WTC11 (cell line): ENCODE measurements around the gene LUM. TPM values are rescaled to one million over a fixed set of nuclear protein-coding genes. Genes with fewer than 3 reads are reported as not detected.

Source experiments
- ATAC-seq: fragments of 200-7000 bp; cut with Tn5 transposase; 2 replicates; pipeline ENCODE4 v1.10.0; 2021; ENCODE audit warnings: mild to moderate bottlenecking, moderate library complexity
- CTCF ChIA-PET: fragments of 300-600 bp; sonication (Branson Sonifier 250); formaldehyde crosslinking; loops from one replicate; lab custom pipeline; 2021; ENCODE audit warnings: antibody characterized with exemption; lab: Charles Lee
- POLR2A ChIA-PET: fragments of 350-600 bp; sonication (Branson Sonifier 250); formaldehyde crosslinking; loops from one replicate; lab custom pipeline; 2021; ENCODE audit warnings: antibody characterized with exemption; lab: Charles Lee
- DNase-seq: peaks from one replicate; pipeline ENCODE4 v3.0.0; 2021; ENCODE audit warnings: low spot score
- H3K27ac Mint-ChIP-seq: 2 replicates; pipeline ENCODE4 v1.8.0; 2021; ENCODE audit warnings: mixed read lengths
- H3K27me3 Mint-ChIP-seq: 2 replicates; pipeline ENCODE4 v1.8.0; 2021; ENCODE audit warnings: low read depth, mild to moderate bottlenecking, moderate library complexity, mixed read lengths
- H3K36me3 Mint-ChIP-seq: 2 replicates; pipeline ENCODE4 v1.8.0; 2021; ENCODE audit warnings: mixed read lengths
- H3K4me1 Mint-ChIP-seq: 2 replicates; pipeline ENCODE4 v1.8.0; 2022; ENCODE audit warnings: mixed read lengths
- H3K4me3 Mint-ChIP-seq: 2 replicates; pipeline ENCODE4 v1.8.0; 2021; ENCODE audit warnings: mild to moderate bottlenecking, moderate library complexity, mixed read lengths
- H3K9me3 Mint-ChIP-seq: 2 replicates; pipeline ENCODE4 v1.8.0; 2021; ENCODE audit warnings: mixed read lengths
- CREM ChIP-seq: sonication (generic); formaldehyde crosslinking; IDR thresholded peaks from 2 replicates; pipeline ENCODE4 v1.8.1; 2022; ENCODE audit warnings: mild to moderate bottlenecking, missing genetic modification reagents, moderate library complexity
- ESRRA ChIP-seq: sonication (generic); formaldehyde crosslinking; IDR thresholded peaks from 2 replicates; pipeline ENCODE4 v1.8.1; 2022; ENCODE audit warnings: mild to moderate bottlenecking, missing genetic modification reagents, borderline replicate concordance
- FOXP1 ChIP-seq: sonication (generic); formaldehyde crosslinking; IDR thresholded peaks from 2 replicates; pipeline ENCODE4 v1.8.0; 2022; ENCODE audit warnings: missing genetic modification reagents, mild to moderate bottlenecking, moderate library complexity, borderline replicate concordance
- JUN ChIP-seq: sonication (generic); formaldehyde crosslinking; IDR thresholded peaks from 2 replicates; pipeline ENCODE4 v1.8.0; 2023; ENCODE audit warnings: mild to moderate bottlenecking, missing genetic modification reagents
- NFATC4 ChIP-seq: fragments of 250-450 bp; sonication (Bioruptor Pico); IDR thresholded peaks from 2 replicates; pipeline ENCODE4 v1.9.0; 2021; ENCODE audit warnings: mild to moderate bottlenecking
- NFE2L1 ChIP-seq: sonication (generic); formaldehyde crosslinking; IDR thresholded peaks from 2 replicates; pipeline ENCODE4 v1.8.1; 2023; ENCODE audit warnings: missing genetic modification reagents
- NFYB ChIP-seq: sonication (generic); formaldehyde crosslinking; conservative IDR thresholded peaks from 2 replicates; pipeline ENCODE4 v1.8.0; 2022; ENCODE audit warnings: low read depth, missing genetic modification reagents
- RORB ChIP-seq: fragments of 250-450 bp; sonication (Bioruptor Pico); IDR thresholded peaks from 2 replicates; pipeline ENCODE4 v1.9.0; 2021; ENCODE audit warnings: mild to moderate bottlenecking
- SMAD4 ChIP-seq: sonication (generic); formaldehyde crosslinking; IDR thresholded peaks from 2 replicates; pipeline ENCODE4 v1.8.0; 2022; ENCODE audit warnings: mild to moderate bottlenecking, missing genetic modification reagents
- SOX15 ChIP-seq: fragments of 250-450 bp; sonication (Bioruptor Pico); IDR thresholded peaks from 2 replicates; pipeline ENCODE4 v1.9.0; 2021; ENCODE audit warnings: mild to moderate bottlenecking
- TEAD4 ChIP-seq: sonication (generic); formaldehyde crosslinking; IDR thresholded peaks from 2 replicates; pipeline ENCODE4 v1.8.0; 2022; ENCODE audit warnings: mild to moderate bottlenecking, missing genetic modification reagents
- ZNF317 ChIP-seq: sonication (generic); formaldehyde crosslinking; IDR thresholded peaks from 2 replicates; pipeline ENCODE4 v1.8.1; 2023; ENCODE audit warnings: low read depth, mild to moderate bottlenecking, moderate library complexity, missing genetic modification reagents, borderline replicate concordance
- ZNF416 ChIP-seq: fragments of 250-450 bp; sonication (Bioruptor Pico); IDR thresholded peaks from 2 replicates; pipeline ENCODE4 v1.9.0; 2021; ENCODE audit warnings: mild to moderate bottlenecking, inconsistent platforms
- ZNF423 ChIP-seq: fragments of 250-450 bp; sonication (Bioruptor Pico); IDR thresholded peaks from 2 replicates; pipeline ENCODE4 v2.1.2; 2022; ENCODE audit warnings: mild to moderate bottlenecking, moderate library complexity
- total RNA-seq: library from RNA; stranded (reverse); gene quantifications from 3 replicates; pipeline ENCODE4 v1.2.3, GENCODE V29; 2021
- TF ChIP-seq, protein P1 (sequence below): sonication (generic); formaldehyde crosslinking; IDR thresholded peaks from 2 replicates; pipeline ENCODE4 v1.8.0; 2022; ENCODE audit warnings: missing genetic modification reagents
- TF ChIP-seq, protein P2 (sequence below): sonication (generic); formaldehyde crosslinking; conservative IDR thresholded peaks from 2 replicates; pipeline ENCODE4 v1.8.1; 2023; ENCODE audit warnings: mild to moderate bottlenecking, low read depth, missing genetic modification reagents, moderate library complexity

Gene LUM
- total RNA-seq, 1 experiment from 2014 or later: 0.28 TPM

DNA sequence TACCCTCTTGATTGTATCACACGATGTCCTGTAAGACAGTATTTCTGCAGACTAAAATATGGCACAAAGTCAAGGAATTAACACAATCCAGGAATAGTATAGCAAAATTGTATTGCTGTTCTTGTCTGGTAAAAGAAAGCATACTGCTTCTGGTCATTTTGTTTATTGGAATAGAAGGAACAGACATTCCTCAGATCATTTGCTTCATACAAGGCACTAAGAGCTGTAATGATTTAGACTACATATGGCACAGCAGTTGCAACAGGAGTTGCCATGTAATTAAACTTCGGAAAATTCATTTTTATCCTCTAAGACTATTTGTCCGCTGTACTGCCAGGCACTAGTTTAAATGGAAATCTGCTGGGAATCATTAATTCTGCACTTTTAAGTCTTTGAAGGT, 45.9 kb downstream of the LUM start:
- ChIA-PET POLR2A (no interaction called here), CTCF (no interaction called here)
- no peaks in the 10 kb centered on the region for H3K27me3 Mint-ChIP-seq
- H3K4me1 Mint-ChIP-seq: no peaks in the 10 kb centered on the region
- H3K36me3 Mint-ChIP-seq: no peaks in the 10 kb centered on the region
- no peaks in the 10 kb centered on the region for H3K9me3 Mint-ChIP-seq
- H3K4me3 Mint-ChIP-seq: no peak overlapping the region
- H3K27ac Mint-ChIP-seq: no peak overlapping the region
- no peak for TF ChIP-seq ZNF416
- TF ChIP-seq SMAD4: no peak
- no peak for TF ChIP-seq NFYB (CRISPR knock-in tag)
- TF ChIP-seq NFATC4 (CRISPR knock-in tag): no peak
- DNase-seq (no peak), ATAC-seq (no peak)

GRCh38 chr12:91064640-91065039, 46.7 kb downstream of the LUM start:
- TF ChIP-seq, protein P1, sequence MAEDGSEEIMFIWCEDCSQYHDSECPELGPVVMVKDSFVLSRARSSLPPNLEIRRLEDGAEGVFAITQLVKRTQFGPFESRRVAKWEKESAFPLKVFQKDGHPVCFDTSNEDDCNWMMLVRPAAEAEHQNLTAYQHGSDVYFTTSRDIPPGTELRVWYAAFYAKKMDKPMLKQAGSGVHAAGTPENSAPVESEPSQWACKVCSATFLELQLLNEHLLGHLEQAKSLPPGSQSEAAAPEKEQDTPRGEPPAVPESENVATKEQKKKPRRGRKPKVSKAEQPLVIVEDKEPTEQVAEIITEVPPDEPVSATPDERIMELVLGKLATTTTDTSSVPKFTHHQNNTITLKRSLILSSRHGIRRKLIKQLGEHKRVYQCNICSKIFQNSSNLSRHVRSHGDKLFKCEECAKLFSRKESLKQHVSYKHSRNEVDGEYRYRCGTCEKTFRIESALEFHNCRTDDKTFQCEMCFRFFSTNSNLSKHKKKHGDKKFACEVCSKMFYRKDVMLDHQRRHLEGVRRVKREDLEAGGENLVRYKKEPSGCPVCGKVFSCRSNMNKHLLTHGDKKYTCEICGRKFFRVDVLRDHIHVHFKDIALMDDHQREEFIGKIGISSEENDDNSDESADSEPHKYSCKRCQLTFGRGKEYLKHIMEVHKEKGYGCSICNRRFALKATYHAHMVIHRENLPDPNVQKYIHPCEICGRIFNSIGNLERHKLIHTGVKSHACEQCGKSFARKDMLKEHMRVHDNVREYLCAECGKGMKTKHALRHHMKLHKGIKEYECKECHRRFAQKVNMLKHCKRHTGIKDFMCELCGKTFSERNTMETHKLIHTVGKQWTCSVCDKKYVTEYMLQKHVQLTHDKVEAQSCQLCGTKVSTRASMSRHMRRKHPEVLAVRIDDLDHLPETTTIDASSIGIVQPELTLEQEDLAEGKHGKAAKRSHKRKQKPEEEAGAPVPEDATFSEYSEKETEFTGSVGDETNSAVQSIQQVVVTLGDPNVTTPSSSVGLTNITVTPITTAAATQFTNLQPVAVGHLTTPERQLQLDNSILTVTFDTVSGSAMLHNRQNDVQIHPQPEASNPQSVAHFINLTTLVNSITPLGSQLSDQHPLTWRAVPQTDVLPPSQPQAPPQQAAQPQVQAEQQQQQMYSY: no peak
- TF ChIP-seq, protein P2, sequence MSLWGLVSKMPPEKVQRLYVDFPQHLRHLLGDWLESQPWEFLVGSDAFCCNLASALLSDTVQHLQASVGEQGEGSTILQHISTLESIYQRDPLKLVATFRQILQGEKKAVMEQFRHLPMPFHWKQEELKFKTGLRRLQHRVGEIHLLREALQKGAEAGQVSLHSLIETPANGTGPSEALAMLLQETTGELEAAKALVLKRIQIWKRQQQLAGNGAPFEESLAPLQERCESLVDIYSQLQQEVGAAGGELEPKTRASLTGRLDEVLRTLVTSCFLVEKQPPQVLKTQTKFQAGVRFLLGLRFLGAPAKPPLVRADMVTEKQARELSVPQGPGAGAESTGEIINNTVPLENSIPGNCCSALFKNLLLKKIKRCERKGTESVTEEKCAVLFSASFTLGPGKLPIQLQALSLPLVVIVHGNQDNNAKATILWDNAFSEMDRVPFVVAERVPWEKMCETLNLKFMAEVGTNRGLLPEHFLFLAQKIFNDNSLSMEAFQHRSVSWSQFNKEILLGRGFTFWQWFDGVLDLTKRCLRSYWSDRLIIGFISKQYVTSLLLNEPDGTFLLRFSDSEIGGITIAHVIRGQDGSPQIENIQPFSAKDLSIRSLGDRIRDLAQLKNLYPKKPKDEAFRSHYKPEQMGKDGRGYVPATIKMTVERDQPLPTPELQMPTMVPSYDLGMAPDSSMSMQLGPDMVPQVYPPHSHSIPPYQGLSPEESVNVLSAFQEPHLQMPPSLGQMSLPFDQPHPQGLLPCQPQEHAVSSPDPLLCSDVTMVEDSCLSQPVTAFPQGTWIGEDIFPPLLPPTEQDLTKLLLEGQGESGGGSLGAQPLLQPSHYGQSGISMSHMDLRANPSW (CRISPR knock-in tag): no peak
- no peak for TF ChIP-seq ESRRA (CRISPR knock-in tag)
- TF ChIP-seq NFE2L1 (CRISPR knock-in tag): no peak
- no peak for TF ChIP-seq ZNF423 (CRISPR knock-in tag)
- TF ChIP-seq CREM (CRISPR knock-in tag): no peak
- ChIA-PET CTCF (interaction anchor here (0.5 kb wide), 1 partner anchor 298 kb away, joined by 5 read pairs; no protein-coding TSS in a partner anchor), POLR2A (no interaction called here)
- H3K4me1 Mint-ChIP-seq: no peaks in the 10 kb centered on the region
- H3K36me3 Mint-ChIP-seq: no peaks in the 10 kb centered on the region
- no peak overlapping the region for H3K4me3 Mint-ChIP-seq
- ATAC-seq (no peak), DNase-seq (no peak)
- no peaks in the 10 kb centered on the region for H3K9me3 Mint-ChIP-seq
- no peaks in the 10 kb centered on the region for H3K27me3 Mint-ChIP-seq
- H3K27ac Mint-ChIP-seq: no peak overlapping the region

DNA sequence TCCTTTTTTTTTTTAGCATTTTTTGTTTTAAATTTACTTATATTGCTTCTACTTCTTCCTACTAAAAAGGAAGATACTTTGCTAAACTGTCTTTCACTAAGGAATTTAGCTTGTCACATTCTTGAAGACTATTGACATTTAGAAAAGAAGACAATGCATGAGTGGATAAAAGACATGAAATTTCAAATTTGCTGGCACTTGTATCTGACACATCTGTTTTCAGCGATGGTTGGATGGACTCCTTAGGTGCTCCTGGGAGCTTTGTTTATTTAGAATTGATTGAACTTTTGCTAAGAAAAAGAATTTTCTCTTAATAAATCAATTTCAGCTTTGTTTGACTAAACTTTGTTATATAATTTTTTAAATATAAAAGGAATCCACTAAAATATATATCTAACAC, 50.2 kb downstream of the LUM start:
- Mint-ChIP-seq H3K36me3 (no peaks in the 10 kb centered on the region), H3K4me1 (no peaks in the 10 kb centered on the region; the same call in 1 of the 2 replicates), H3K9me3 (no peaks in the 10 kb centered on the region), H3K27me3 (no peaks in the 10 kb centered on the region), H3K4me3 (no peak overlapping the region), H3K27ac (no peak overlapping the region)
- CTCF ChIA-PET: no interaction called here
- ATAC-seq: no peak
- TF ChIP-seq ZNF423 (CRISPR knock-in tag): no peak
- POLR2A ChIA-PET: no interaction called here
- DNase-seq: no peak

GRCh38 chr12:91059211-91059610, 52.1 kb downstream of the LUM start:
- ChIA-PET POLR2A (no interaction called here), CTCF (no interaction called here)
- no peaks in the 10 kb centered on the region for H3K27me3 Mint-ChIP-seq
- no peaks in the 10 kb centered on the region; the same call in 1 of the 2 replicates for H3K4me1 Mint-ChIP-seq
- DNase-seq (no peak), ATAC-seq (no peak)
- no peaks in the 10 kb centered on the region for H3K36me3 Mint-ChIP-seq
- no peak overlapping the region for H3K27ac Mint-ChIP-seq
- TF ChIP-seq SOX15 (CRISPR knock-in tag) (no peak), TEAD4 (CRISPR knock-in tag) (no peak), JUN (no peak), FOXP1 (CRISPR knock-in tag) (no peak), ZNF317 (CRISPR knock-in tag) (no peak), RORB (no peak)
- H3K4me3 Mint-ChIP-seq: no peak overlapping the region
- no peaks in the 10 kb centered on the region for H3K9me3 Mint-ChIP-seq
